GM19328 (cell line): ENCODE measurements around the gene MYO7A.

Experiments used
- ATAC-seq: cut with Tn5 transposase; IDR thresholded peaks from one replicate; pipeline ENCODE4 v1.9.1; 2021; ENCODE audit warnings: mild to moderate bottlenecking, moderate library complexity; ENCODE audit not compliant: unreplicated experiment

Gene MYO7A

GRCh38 chr11:77181799-77182541 is 53.9 kb downstream of the MYO7A start:
- ATAC-seq = no peak

- ATAC-seq = no peak
Measured at GRCh38 chr11:77182542-77183430, 54.7 kb downstream of the MYO7A start.

GRCh38 chr11:77183431-77183984 is 55.5 kb downstream of the MYO7A start:
- no peak for ATAC-seq

- no peak for ATAC-seq
Measured at GRCh38 chr11:77184136-77184860, 56.3 kb downstream of the MYO7A start.

GRCh38 chr11:77186302-77186701 is 58.3 kb downstream of the MYO7A start:
- no peak for ATAC-seq

GRCh38 chr11:77187111-77187750 is 59.2 kb downstream of the MYO7A start:
- ATAC-seq = no peak

GRCh38 chr11:77187776-77188632 is 60.0 kb downstream of the MYO7A start:
- no peak for ATAC-seq

GRCh38 chr11:77188633-77189491 is 60.8 kb downstream of the MYO7A start:
- ATAC-seq = no peak

- ATAC-seq = no peak
Measured at GRCh38 chr11:77189588-77190210, 61.7 kb downstream of the MYO7A start.

GRCh38 chr11:77190331-77191075 is 62.5 kb downstream of the MYO7A start:
- ATAC-seq = no peak

GRCh38 chr11:77191429-77191822 is 63.4 kb downstream of the MYO7A start:
- ATAC-seq = no peak

GRCh38 chr11:77191823-77192495 is 63.9 kb downstream of the MYO7A start:
- no peak for ATAC-seq

- no peak for ATAC-seq
Measured at GRCh38 chr11:77193167-77193566, 65.1 kb downstream of the MYO7A start.

GRCh38 chr11:77193911-77194830 is 66.1 kb downstream of the MYO7A start:
- no peak for ATAC-seq

GRCh38 chr11:77195071-77195755 is 67.2 kb downstream of the MYO7A start:
- ATAC-seq = no peak
